ENCODE results near the gene SERPINE2. TPM values are rescaled to one million over a fixed set of nuclear protein-coding genes. Genes with fewer than 3 reads are reported as not detected.

The SERPINE2 gene
- total RNA-seq, 4 donors from 2014 or later: 6.8 to 91.5 (median 25.6) TPM

DNA sequence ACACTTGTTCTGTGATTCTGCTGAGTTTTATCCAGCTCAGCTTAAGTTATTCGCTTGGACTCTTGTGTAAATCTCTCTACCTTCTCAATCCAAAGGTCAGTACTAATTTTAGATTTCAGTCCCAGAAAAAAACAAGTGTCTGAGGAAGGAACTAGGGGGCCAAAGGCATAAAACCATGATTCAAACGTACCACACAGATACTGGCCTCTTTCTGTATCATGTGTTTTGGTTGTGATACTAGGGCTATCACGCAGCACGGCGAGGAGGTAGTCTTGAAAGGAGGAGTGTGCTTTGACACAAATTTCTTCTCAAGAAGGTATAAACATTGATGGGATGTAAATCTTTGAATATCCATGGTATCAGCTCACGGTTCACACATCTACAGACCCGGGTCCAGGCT is 8.3 kb downstream of the SERPINE2 start:
- ATAC-seq (ENCODE audit: low FRiP score) (no peak), DNase-seq (ENCODE audit: low spot score) (no peak)
- TF ChIP-seq, protein P1, sequence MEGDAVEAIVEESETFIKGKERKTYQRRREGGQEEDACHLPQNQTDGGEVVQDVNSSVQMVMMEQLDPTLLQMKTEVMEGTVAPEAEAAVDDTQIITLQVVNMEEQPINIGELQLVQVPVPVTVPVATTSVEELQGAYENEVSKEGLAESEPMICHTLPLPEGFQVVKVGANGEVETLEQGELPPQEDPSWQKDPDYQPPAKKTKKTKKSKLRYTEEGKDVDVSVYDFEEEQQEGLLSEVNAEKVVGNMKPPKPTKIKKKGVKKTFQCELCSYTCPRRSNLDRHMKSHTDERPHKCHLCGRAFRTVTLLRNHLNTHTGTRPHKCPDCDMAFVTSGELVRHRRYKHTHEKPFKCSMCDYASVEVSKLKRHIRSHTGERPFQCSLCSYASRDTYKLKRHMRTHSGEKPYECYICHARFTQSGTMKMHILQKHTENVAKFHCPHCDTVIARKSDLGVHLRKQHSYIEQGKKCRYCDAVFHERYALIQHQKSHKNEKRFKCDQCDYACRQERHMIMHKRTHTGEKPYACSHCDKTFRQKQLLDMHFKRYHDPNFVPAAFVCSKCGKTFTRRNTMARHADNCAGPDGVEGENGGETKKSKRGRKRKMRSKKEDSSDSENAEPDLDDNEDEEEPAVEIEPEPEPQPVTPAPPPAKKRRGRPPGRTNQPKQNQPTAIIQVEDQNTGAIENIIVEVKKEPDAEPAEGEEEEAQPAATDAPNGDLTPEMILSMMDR (IDR thresholded peaks at IDR 0.05): no peak

DNA sequence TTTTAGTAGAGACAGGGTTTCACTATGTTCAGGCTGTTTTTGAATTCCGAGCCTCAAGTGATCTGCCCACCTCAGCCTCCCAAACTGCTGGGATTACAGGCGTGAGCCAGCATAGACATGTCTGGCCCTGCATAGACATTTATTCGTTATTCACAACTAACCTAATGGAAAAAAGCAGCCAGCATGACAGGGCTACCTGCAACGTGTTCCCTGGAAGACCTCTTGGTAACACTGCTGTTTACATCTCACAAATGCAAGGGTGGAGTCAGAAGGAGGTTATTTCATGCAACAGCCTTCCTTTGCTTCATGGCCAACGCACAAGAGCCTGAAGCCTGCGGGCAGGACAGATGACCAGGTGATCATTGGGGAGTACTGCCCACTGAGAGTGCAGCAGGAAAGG is 9.2 kb downstream of the SERPINE2 start:
- TF ChIP-seq, protein P1 (IDR thresholded peaks at IDR 0.05): no peak
- no peak for ATAC-seq (ENCODE audit: low FRiP score)

DNA sequence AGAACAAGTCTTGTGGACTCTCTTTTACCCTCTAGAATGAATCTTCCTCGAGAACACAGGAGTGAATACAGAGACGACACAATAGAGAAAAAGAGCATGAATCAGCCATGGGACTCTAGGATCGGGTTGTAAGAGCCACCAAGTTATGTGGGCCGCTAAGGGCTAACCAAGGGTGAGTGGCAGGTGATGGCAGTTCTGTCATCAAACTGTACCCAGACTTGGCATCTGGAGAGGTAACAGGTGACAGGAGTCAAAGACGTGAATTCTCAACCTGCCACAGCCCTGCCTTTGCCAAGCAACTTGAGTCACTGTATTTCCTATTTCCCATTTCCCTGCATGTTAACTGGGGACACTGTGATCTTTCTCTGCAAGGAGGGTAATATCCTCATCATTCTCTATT is 11.2 kb downstream of the SERPINE2 start:
- no peak for ATAC-seq (ENCODE audit: low FRiP score)
- DNase-seq (ENCODE audit: low spot score): no peak
- TF ChIP-seq, protein P1 (IDR thresholded peaks at IDR 0.05): no peak

More for the DNA sequence above, 9.2 kb downstream of the SERPINE2 start:
- DNase-seq (ENCODE audit: low spot score): no peak

DNA sequence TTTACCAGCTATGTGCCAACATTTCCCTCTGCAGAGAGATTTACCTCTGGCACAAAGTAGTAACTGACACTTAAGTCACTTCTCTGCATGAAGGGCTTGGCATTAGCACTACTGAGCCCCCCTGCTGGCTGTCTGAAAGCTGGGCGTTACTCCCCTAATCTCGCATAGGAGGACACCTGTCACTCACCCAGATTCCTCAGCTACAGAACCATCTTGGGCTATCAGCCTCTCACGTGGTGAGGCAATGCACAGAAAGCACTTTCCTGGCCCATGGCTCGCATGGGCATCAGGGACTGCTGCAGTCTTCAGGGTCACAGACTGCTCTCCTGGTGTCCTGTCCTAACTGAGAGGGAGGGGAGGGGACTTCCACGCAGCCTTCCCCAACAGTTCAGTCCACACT is 12.0 kb downstream of the SERPINE2 start:
- TF ChIP-seq, protein P1 (IDR thresholded peaks at IDR 0.05): no peak
- DNase-seq (ENCODE audit: low spot score): no peak
- no peak for ATAC-seq (ENCODE audit: low FRiP score)

DNA sequence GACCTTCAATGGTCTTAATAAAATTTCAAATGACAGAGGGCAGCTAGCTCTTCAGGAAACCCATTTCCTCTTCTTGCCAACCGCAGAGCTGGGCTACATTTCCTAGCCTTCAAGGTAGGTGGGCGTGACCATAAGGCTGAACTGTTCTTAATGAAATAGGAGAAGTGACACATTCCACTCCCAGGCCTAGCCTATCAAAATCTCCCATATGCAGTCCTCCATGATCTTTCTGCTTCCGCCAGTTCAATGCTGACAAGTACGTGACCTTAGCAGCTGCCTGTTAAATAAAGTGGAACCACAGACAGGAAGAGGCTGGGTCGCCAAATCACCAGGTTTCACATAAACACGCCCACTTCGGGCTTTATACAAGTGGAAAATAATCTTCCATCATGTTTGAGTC is 13.2 kb downstream of the SERPINE2 start:
- DNase-seq (ENCODE audit: low spot score) (no peak), ATAC-seq (ENCODE audit: low FRiP score) (no peak)
- TF ChIP-seq, protein P1 (IDR thresholded peaks at IDR 0.05): no peak

DNA sequence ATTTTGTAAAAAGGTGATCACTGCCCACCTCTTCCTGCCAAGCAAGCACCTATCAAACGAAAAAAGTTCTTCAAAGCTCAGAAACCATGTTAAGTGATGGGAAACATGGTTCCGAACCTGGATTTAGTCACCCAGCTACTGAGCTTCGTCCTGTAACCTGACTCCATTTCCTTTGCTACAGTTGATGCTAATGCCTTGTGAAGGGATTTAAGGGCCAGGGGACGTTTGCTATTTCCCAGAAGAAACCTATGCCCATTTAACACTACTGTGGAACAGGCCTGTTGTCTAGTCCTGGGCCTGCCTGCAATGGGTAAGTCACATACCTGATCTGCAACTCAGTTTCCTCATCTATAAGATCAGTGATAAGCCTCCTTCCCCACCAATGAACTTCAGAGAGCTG is 14.8 kb downstream of the SERPINE2 start:
- DNase-seq (ENCODE audit: low spot score) (no peak), ATAC-seq (ENCODE audit: low FRiP score) (no peak)
- TF ChIP-seq, protein P1 (IDR thresholded peaks at IDR 0.05): no peak

DNA sequence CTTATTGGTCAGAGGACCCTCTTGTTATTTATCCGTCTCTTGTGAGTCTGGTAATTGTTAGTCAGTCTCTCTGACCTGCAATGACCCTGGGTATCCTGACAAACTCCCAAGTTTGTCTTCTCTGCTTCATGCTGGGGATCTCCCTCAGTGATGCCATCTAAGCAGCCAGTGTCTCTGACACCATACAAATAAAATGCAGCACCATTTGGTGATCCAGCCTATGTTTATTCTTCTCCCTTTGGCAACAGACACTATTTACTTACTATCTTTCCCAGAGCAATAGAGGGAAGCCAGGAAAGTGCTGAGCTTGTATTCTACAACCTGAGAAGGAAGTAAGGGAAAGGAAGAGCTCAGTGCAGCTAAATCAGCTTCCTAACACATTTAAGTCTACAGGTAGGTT is 15.9 kb downstream of the SERPINE2 start:
- no peak for ATAC-seq (ENCODE audit: low FRiP score)
- TF ChIP-seq, protein P1 (IDR thresholded peaks at IDR 0.05): no peak
- DNase-seq (ENCODE audit: low spot score): no peak
